HFFc6 (cell line): ENCODE data around the gene MAP1LC3B2. TPM values are rescaled to one million over a fixed set of nuclear protein-coding genes. Genes with fewer than 3 reads are reported as not detected.
"Not testable (repeated sequence)": the region's sequence is repeated elsewhere in the genome, so short reads cannot be mapped to it uniquely, and the experiment has no call there.

Experiments used
- DNase-seq: peaks from one replicate; pipeline ENCODE4 v3.0.0-alpha.2; 2018
- H3K27ac Mint-ChIP-seq: 2 replicates; pipeline ENCODE4 v1.8.0; 2020; ENCODE audit warnings: mild to moderate bottlenecking, mixed read lengths
- H3K27me3 Mint-ChIP-seq: 2 replicates; pipeline ENCODE4 v1.8.0; 2021; ENCODE audit warnings: mild to moderate bottlenecking, moderate library complexity, mixed read lengths; ENCODE audit not compliant: insufficient read depth
- H3K36me3 Mint-ChIP-seq: 2 replicates; pipeline ENCODE4 v1.8.0; 2021; ENCODE audit warnings: low read depth, mixed read lengths
- H3K4me1 Mint-ChIP-seq: 2 replicates; pipeline ENCODE4 v1.8.0; 2020; ENCODE audit warnings: low read depth, mixed read lengths
- H3K4me3 Mint-ChIP-seq: 2 replicates; pipeline ENCODE4 v1.8.0; 2020; ENCODE audit warnings: mild to moderate bottlenecking, moderate library complexity, mixed read lengths
- H3K9me3 Mint-ChIP-seq: 2 replicates; pipeline ENCODE4 v1.8.0; 2020; ENCODE audit warnings: mild to moderate bottlenecking, mixed read lengths
- total RNA-seq, 6 experiments: library from RNA; stranded (reverse); fragmentation: NEBNext Ultra II Directional; extraction: Animal tissue kit (Norgen Biotek cat#: 25700); gene quantifications; 2 replicates in 1 of 6; 3 replicates in 5 of 6; pipeline ENCODE4 v1.2.3, GENCODE V29; 2021
- TF ChIP-seq, protein P1 (sequence below): fragments of 200-600 bp; sonication (generic); IDR thresholded peaks from 2 replicates; pipeline ENCODE4 v1.5.0; 2021; ENCODE audit warnings: antibody characterized with exemption, mild to moderate bottlenecking

The MAP1LC3B2 gene
- total RNA-seq, 6 experiments from 2014 or later = 1.7 to 3.7 (median 2.9) TPM

GRCh38 chr12:116562090-116562489 lies 2.9 kb downstream of the MAP1LC3B2 start:
- Mint-ChIP-seq H3K36me3 (peaks cover 21% of the 10 kb centered on the region), H3K27me3 (peaks cover 1% of the 10 kb centered on the region; the same call in 1 of the 2 replicates), H3K4me1 (peaks cover 12% of the 10 kb centered on the region), H3K27ac (no peak overlapping the region), H3K4me3 (no peak overlapping the region), H3K9me3 (peaks cover 23% of the 10 kb centered on the region)
- no peak for DNase-seq
- TF ChIP-seq, protein P1, sequence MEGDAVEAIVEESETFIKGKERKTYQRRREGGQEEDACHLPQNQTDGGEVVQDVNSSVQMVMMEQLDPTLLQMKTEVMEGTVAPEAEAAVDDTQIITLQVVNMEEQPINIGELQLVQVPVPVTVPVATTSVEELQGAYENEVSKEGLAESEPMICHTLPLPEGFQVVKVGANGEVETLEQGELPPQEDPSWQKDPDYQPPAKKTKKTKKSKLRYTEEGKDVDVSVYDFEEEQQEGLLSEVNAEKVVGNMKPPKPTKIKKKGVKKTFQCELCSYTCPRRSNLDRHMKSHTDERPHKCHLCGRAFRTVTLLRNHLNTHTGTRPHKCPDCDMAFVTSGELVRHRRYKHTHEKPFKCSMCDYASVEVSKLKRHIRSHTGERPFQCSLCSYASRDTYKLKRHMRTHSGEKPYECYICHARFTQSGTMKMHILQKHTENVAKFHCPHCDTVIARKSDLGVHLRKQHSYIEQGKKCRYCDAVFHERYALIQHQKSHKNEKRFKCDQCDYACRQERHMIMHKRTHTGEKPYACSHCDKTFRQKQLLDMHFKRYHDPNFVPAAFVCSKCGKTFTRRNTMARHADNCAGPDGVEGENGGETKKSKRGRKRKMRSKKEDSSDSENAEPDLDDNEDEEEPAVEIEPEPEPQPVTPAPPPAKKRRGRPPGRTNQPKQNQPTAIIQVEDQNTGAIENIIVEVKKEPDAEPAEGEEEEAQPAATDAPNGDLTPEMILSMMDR = no peak

- TF ChIP-seq, protein P1 = no peak
- Mint-ChIP-seq H3K27me3 (peaks cover 1% of the 10 kb centered on the region; the same call in 1 of the 2 replicates), H3K9me3 (peaks cover 23% of the 10 kb centered on the region), H3K27ac (no peak overlapping the region), H3K4me1 (peaks cover 8% of the 10 kb centered on the region; the same call in 1 of the 2 replicates), H3K4me3 (no peak overlapping the region), H3K36me3 (peaks cover 21% of the 10 kb centered on the region)
- no peak for DNase-seq
Measured at GRCh38 chr12:116563262-116563661, 4.1 kb downstream of the MAP1LC3B2 start.

- DNase-seq = no peak
- peaks cover 23% of the 10 kb centered on the region for H3K9me3 Mint-ChIP-seq
- H3K4me3 Mint-ChIP-seq = no peak overlapping the region
- H3K36me3 Mint-ChIP-seq = peaks cover 21% of the 10 kb centered on the region
- H3K27me3 Mint-ChIP-seq = peaks cover 1% of the 10 kb centered on the region; the same call in 1 of the 2 replicates
- TF ChIP-seq, protein P1 = no peak
- H3K27ac Mint-ChIP-seq = no peak overlapping the region
- H3K4me1 Mint-ChIP-seq = peaks cover 8% of the 10 kb centered on the region; the same call in 1 of the 2 replicates
Measured at GRCh38 chr12:116564080-116564479, 4.9 kb downstream of the MAP1LC3B2 start.

GRCh38 chr12:116565221-116565620 lies 6.0 kb downstream of the MAP1LC3B2 start:
- not testable (repeated sequence) for H3K27me3 Mint-ChIP-seq

GRCh38 chr12:116565963-116566362 lies 6.8 kb downstream of the MAP1LC3B2 start:
- Mint-ChIP-seq H3K9me3 (peaks cover 23% of the 10 kb centered on the region), H3K4me3 (no peak overlapping the region), H3K4me1 (no peaks in the 10 kb centered on the region), H3K36me3 (peaks cover 21% of the 10 kb centered on the region), H3K27ac (no peak overlapping the region), H3K27me3 (peaks cover 1% of the 10 kb centered on the region)
- TF ChIP-seq, protein P1 = no peak
- DNase-seq = no peak

More at GRCh38 chr12:116565221-116565620, 6.0 kb downstream of the MAP1LC3B2 start:
- peaks cover 21% of the 10 kb centered on the region for H3K36me3 Mint-ChIP-seq
- not testable (repeated sequence) for DNase-seq, H3K4me1 Mint-ChIP-seq, H3K27ac Mint-ChIP-seq, H3K4me3 Mint-ChIP-seq
- H3K9me3 Mint-ChIP-seq = peaks cover 23% of the 10 kb centered on the region

DNA sequence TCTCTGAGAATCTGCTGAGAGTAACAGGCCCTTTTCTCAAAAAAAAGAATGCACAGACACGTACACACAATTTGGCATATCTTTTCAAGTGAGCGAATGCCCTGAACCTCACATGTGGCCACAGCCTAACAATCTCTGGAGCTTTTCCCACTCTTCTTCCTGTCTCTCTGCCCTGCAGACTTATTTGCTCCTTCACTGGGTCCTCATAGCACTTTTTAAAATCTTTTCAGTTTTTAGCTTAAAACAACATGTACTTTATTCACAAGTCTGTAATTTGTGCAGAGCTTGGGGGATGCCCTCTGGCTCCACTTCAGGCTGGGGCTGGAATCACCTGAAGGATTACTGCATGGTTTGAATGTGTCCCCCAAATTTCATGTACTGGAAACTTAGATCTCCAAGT lies 9.0 kb downstream of the MAP1LC3B2 start:
- TF ChIP-seq, protein P1 = no peak
- Mint-ChIP-seq H3K9me3 (peaks cover 21% of the 10 kb centered on the region), H3K4me1 (no peaks in the 10 kb centered on the region), H3K36me3 (peaks cover 20% of the 10 kb centered on the region), H3K27me3 (peaks cover 1% of the 10 kb centered on the region), H3K4me3 (no peak overlapping the region), H3K27ac (no peak overlapping the region)
- DNase-seq = no peak
